GM18505 (cell line): ENCODE results near the gene BTBD17.

Experiments used
- ATAC-seq: cut with Tn5 transposase; IDR thresholded peaks from one replicate; pipeline ENCODE4 v1.9.1; 2021; ENCODE audit not compliant: unreplicated experiment
- POLR2A ChIP-seq: IDR thresholded peaks from 4 replicates; pipeline ENCODE4 v1.6.1; 2011; ENCODE audit warnings: borderline replicate concordance; ENCODE audit not compliant: insufficient read depth, insufficient read length; ENCODE audit errors: extremely low read depth

The BTBD17 gene

GRCh38 chr17:74380086-74380958 is 18.7 kb upstream of the BTBD17 start:
- ATAC-seq = no peak
- no peak for TF ChIP-seq POLR2A

- peak; percentile 60 for ATAC-seq
- no peak for TF ChIP-seq POLR2A
Observed at GRCh38 chr17:74379495-74380085, 17.9 kb upstream of the BTBD17 start.

GRCh38 chr17:74374858-74375257 is 13.2 kb upstream of the BTBD17 start:
- no peak for ATAC-seq
- no peak for TF ChIP-seq POLR2A

GRCh38 chr17:74373838-74374606 is 12.4 kb upstream of the BTBD17 start:
- no peak for ATAC-seq
- no peak for TF ChIP-seq POLR2A

- ATAC-seq = no peak
- TF ChIP-seq POLR2A = no peak
Observed at GRCh38 chr17:74372426-74372825, 10.8 kb upstream of the BTBD17 start.

- no peak for ATAC-seq
- TF ChIP-seq POLR2A = no peak
Observed at GRCh38 chr17:74371653-74372147, 10.0 kb upstream of the BTBD17 start.

- no peak for ATAC-seq
- TF ChIP-seq POLR2A = no peak
Observed at GRCh38 chr17:74369665-74370490, 8.2 kb upstream of the BTBD17 start.

- TF ChIP-seq POLR2A = no peak
- no peak for ATAC-seq
Observed at GRCh38 chr17:74369221-74369620, 7.6 kb upstream of the BTBD17 start.

GRCh38 chr17:74368341-74369081 is 6.8 kb upstream of the BTBD17 start:
- no peak for ATAC-seq
- no peak for TF ChIP-seq POLR2A

GRCh38 chr17:74367206-74367605 is 5.5 kb upstream of the BTBD17 start, which contains the start of gene GPR142:
Gene GPR142, plus strand, starts transcription at chr17:74367506. Its CDS starts 2,035 bp downstream, at chr17:74369541.
- TF ChIP-seq POLR2A = no peak
- ATAC-seq = no peak

GRCh38 chr17:74362810-74363498 is 1.3 kb upstream of the BTBD17 start:
- no peak for ATAC-seq
- TF ChIP-seq POLR2A = no peak
